ENCODE measurements around the gene PRDM15.

- TF ChIP-seq, protein P1, sequence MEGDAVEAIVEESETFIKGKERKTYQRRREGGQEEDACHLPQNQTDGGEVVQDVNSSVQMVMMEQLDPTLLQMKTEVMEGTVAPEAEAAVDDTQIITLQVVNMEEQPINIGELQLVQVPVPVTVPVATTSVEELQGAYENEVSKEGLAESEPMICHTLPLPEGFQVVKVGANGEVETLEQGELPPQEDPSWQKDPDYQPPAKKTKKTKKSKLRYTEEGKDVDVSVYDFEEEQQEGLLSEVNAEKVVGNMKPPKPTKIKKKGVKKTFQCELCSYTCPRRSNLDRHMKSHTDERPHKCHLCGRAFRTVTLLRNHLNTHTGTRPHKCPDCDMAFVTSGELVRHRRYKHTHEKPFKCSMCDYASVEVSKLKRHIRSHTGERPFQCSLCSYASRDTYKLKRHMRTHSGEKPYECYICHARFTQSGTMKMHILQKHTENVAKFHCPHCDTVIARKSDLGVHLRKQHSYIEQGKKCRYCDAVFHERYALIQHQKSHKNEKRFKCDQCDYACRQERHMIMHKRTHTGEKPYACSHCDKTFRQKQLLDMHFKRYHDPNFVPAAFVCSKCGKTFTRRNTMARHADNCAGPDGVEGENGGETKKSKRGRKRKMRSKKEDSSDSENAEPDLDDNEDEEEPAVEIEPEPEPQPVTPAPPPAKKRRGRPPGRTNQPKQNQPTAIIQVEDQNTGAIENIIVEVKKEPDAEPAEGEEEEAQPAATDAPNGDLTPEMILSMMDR (conservative IDR thresholded peaks at IDR 0.05; ENCODE audit: low read length) = peak; percentile 17; the same call in 1 of the 2 replicates
- TF ChIP-seq EZH2phosphoT487 (IDR thresholded peaks at IDR 0.05; ENCODE audit: borderline replicate concordance) = no peak
Observed at GRCh38 chr21:41861987-41862386, 17.2 kb downstream of the PRDM15 start.
